Loucy (cell line): ENCODE measurements around the gene CDKN1A.

Experiments used
- H2AFZ ChIP-seq: fragments of 200-600 bp; sonication (generic); 2 replicates; pipeline ENCODE4 v1.6.0; 2016; ENCODE audit warnings: antibody characterized with exemption, mild to moderate bottlenecking, low read length, moderate library complexity
- H3F3A ChIP-seq: fragments of 200-600 bp; 2 replicates; pipeline ENCODE4 v1.6.0; 2016; ENCODE audit warnings: antibody characterized with exemption, low read depth, mild to moderate bottlenecking
- H3K27me3 ChIP-seq: fragments of 200-600 bp; sonication (generic); 2 replicates; pipeline ENCODE4 v1.6.1; 2014; ENCODE audit warnings: low read length, mild to moderate bottlenecking; ENCODE audit not compliant: insufficient read depth, poor library complexity, severe bottlenecking
- H3K36me3 ChIP-seq: fragments of 200-600 bp; sonication (generic); 2 replicates; pipeline ENCODE4 v1.6.1; 2016; ENCODE audit warnings: low read length; ENCODE audit not compliant: insufficient read depth
- H3K4me1 ChIP-seq: fragments of 200-600 bp; sonication (generic); 2 replicates; pipeline ENCODE4 v1.5.1; 2014; ENCODE audit warnings: low read length, mild to moderate bottlenecking; ENCODE audit not compliant: insufficient read depth, poor library complexity, severe bottlenecking
- H3K4me2 ChIP-seq: fragments of 200-600 bp; sonication (generic); 2 replicates; pipeline ENCODE4 v1.6.0; 2014; ENCODE audit warnings: antibody characterized with exemption, low read length, low read depth, mild to moderate bottlenecking; ENCODE audit not compliant: poor library complexity, severe bottlenecking
- H3K4me3 ChIP-seq: fragments of 200-600 bp; sonication (generic); 2 replicates; pipeline ENCODE4 v1.5.1; 2014; ENCODE audit warnings: low read length, mild to moderate bottlenecking, mixed read lengths; ENCODE audit not compliant: poor library complexity, severe bottlenecking
- H3K79me2 ChIP-seq: fragments of 200-600 bp; sonication (generic); 2 replicates; pipeline ENCODE4 v1.6.1; 2014; ENCODE audit warnings: low read length; ENCODE audit not compliant: insufficient read depth
- H3K9ac ChIP-seq: fragments of 200-600 bp; sonication (generic); 2 replicates; pipeline ENCODE4 v1.6.0; 2014; ENCODE audit warnings: mild to moderate bottlenecking, low read depth, low read length, moderate library complexity; ENCODE audit not compliant: poor library complexity, severe bottlenecking
- H3K9me2 ChIP-seq: fragments of 200-600 bp; sonication (generic); replicated peaks from 2 replicates; pipeline ENCODE4 v1.6.1; 2016; ENCODE audit warnings: low read depth, low read length, mixed read lengths
- H3K9me3 ChIP-seq: fragments of 200-600 bp; sonication (generic); 2 replicates; pipeline ENCODE4 v1.6.1; 2014; ENCODE audit warnings: mild to moderate bottlenecking, antibody characterized with exemption, low read length, low read depth; ENCODE audit not compliant: insufficient read depth
- H4K20me1 ChIP-seq: fragments of 200-600 bp; sonication (generic); 2 replicates; pipeline ENCODE4 v1.6.0; 2014; ENCODE audit warnings: antibody characterized with exemption, low read length, mild to moderate bottlenecking; ENCODE audit not compliant: insufficient read depth, poor library complexity, severe bottlenecking
- CTCF ChIP-seq: fragments of 200-600 bp; sonication (generic); conservative IDR thresholded peaks from 2 replicates; pipeline ENCODE4 v1.5.1; 2014; ENCODE audit warnings: mild to moderate bottlenecking, antibody characterized with exemption, low read length
- EZH2phosphoT487 ChIP-seq: fragments of 200-600 bp; IDR thresholded peaks from 2 replicates; pipeline ENCODE4 v1.6.1; 2018; ENCODE audit warnings: antibody characterized with exemption, mild to moderate bottlenecking, moderate library complexity, borderline replicate concordance

Gene CDKN1A

GRCh38 chr6:36698871-36699271 is 20.4 kb downstream of the CDKN1A start:
- Histone ChIP-seq H3K27me3 (no peaks in the 10 kb centered on the region), H3K4me1 (peaks cover 59% of the 10 kb centered on the region), H3K9me3 (no peaks in the 10 kb centered on the region)

GRCh38 chr6:36699348-36699747 is 20.8 kb downstream of the CDKN1A start:
- no peak for TF ChIP-seq CTCF
- no peak for TF ChIP-seq EZH2phosphoT487
- Histone ChIP-seq H3K79me2 (peaks cover 62% of the 10 kb centered on the region), H3K9me2 (no peaks in the 10 kb centered on the region), H3K27me3 (no peaks in the 10 kb centered on the region), H3K36me3 (peaks cover 3% of the 10 kb centered on the region; the same call in 1 of the 2 replicates), H3K9ac (peak overlapping the region; percentile 98), H3F3A (0 out of 2 replicates have a peak, but pooled peaks cover 3% of the 10 kb centered on the region), H4K20me1 (peaks cover 49% of the 10 kb centered on the region), H3K4me3 (peak overlapping the region; percentile 95), H3K9me3 (no peaks in the 10 kb centered on the region), H3K4me1 (peaks cover 60% of the 10 kb centered on the region), H3K4me2 (peak overlapping the region; percentile 91), H2AFZ (no peak overlapping the region)

More at GRCh38 chr6:36698871-36699271, 20.4 kb downstream of the CDKN1A start:
- H3K36me3 ChIP-seq: no peaks in the 10 kb centered on the region; the same call in 1 of the 2 replicates
- H2AFZ ChIP-seq: no peak overlapping the region
- peaks cover 46% of the 10 kb centered on the region for H4K20me1 ChIP-seq
- peaks cover 62% of the 10 kb centered on the region for H3K79me2 ChIP-seq
- H3K4me2 ChIP-seq: peak overlapping the region; percentile 91
- no peak for TF ChIP-seq CTCF
- no peak for TF ChIP-seq EZH2phosphoT487
- peak overlapping the region; percentile 98 for H3K9ac ChIP-seq
- 0 out of 2 replicates have a peak, but pooled peaks cover 3% of the 10 kb centered on the region for H3F3A ChIP-seq
- peak overlapping the region; percentile 95 for H3K4me3 ChIP-seq
- no peaks in the 10 kb centered on the region for H3K9me2 ChIP-seq

DNA sequence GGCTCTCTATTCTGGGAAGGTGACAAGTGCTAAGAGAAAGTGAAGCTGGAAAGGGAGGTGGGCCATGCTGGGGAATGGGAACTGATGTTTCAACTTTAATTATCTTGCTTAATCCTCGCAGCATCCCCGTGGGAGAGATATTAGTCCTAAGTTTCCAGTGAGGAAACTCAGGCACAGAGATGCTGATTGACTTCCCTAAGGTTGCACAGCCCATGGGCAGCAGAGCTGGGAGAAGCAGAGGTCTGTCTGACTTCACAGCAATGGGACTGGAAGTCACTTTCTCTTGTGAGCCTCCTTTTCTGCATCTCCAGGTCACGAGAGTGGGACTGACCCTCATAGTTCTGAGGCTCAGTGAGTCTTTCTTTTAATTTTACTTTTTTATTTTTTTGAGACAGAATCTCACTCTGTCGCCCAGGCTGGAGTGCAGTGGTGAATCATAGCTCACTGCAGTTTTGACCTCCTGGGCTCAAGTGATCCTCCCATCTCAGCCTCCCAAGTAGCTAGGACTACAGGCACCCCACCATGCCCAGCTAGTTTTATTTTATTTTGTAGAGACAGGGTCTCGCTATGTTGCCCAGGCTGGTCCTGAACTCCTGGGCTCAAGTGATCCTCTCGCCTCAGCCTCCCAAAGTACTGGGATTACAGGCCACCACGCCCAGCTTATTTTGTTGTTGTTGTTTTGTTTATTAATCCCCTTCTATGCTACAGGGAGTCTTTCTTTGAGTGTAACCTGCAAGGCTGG is 21.7 kb downstream of the CDKN1A start:
- Histone ChIP-seq H3K27me3 (no peaks in the 10 kb centered on the region), H3K4me1 (peaks cover 56% of the 10 kb centered on the region), H3K9me2 (no peaks in the 10 kb centered on the region), H4K20me1 (peaks cover 51% of the 10 kb centered on the region), H3K4me3 (peak overlapping the region; percentile 95), H3K4me2 (peak overlapping the region; percentile 91), H3K9me3 (no peaks in the 10 kb centered on the region), H3K9ac (peak overlapping the region; percentile 98), H3K79me2 (peaks cover 62% of the 10 kb centered on the region), H3F3A (0 out of 2 replicates have a peak, but pooled peaks cover 3% of the 10 kb centered on the region), H3K36me3 (peaks cover 4% of the 10 kb centered on the region; the same call in 1 of the 2 replicates), H2AFZ (no peak overlapping the region)
- TF ChIP-seq CTCF (no peak), EZH2phosphoT487 (no peak)
